Panc1 (cell line): ENCODE measurements around the gene TBC1D16. TPM values are rescaled to one million over a fixed set of nuclear protein-coding genes. Genes with fewer than 3 reads are reported as not detected.

Experiments
- ATAC-seq: fragments of 200-7000 bp; cut with Tn5 transposase; 2 replicates; pipeline ENCODE4 v1.9.1; 2020; ENCODE audit warnings: mild to moderate bottlenecking, moderate library complexity
- BruUV-seq: library from RNA; stranded (reverse); fragments of 400-500 nt; replicated peaks from 2 replicates; lab custom pipeline; 2021; lab: Mats Ljungman, UMichigan
- CTCF ChIA-PET: fragments of 300-600 bp; sonication (Branson Sonifier 250); formaldehyde crosslinking; loops from one replicate; lab custom pipeline; 2022; ENCODE audit warnings: antibody characterized with exemption; lab: Charles Lee
- POLR2A ChIA-PET: fragments of 300-600 bp; sonication (Branson Sonifier 250); formaldehyde crosslinking; loops from one replicate; lab custom pipeline; 2022; ENCODE audit warnings: antibody characterized with exemption; lab: Charles Lee
- DNase-seq: peaks from one replicate; pipeline ENCODE4 v3.0.0-alpha.2; 2010; ENCODE audit warnings: low read depth, low spot score
- H3K27ac ChIP-seq: 2 replicates; pipeline ENCODE4 v1.5.1; 2011; ENCODE audit warnings: mild to moderate bottlenecking, low read length, inconsistent platforms
- H3K27me3 ChIP-seq: fragments of 200-500 bp; sonication (Bioruptor generic); 2 replicates; pipeline ENCODE4 v1.6.0; 2014; ENCODE audit warnings: low read length, inconsistent platforms; ENCODE audit not compliant: control insufficient read depth, insufficient read depth
- H3K36me3 ChIP-seq: fragments of 200-500 bp; sonication (Bioruptor generic); 2 replicates; pipeline ENCODE4 v1.5.1; 2014; ENCODE audit warnings: inconsistent platforms, mild to moderate bottlenecking, low read length, moderate library complexity; ENCODE audit not compliant: control insufficient read depth, insufficient read depth
- H3K4me1 ChIP-seq: 2 replicates; pipeline ENCODE4 v1.5.1; 2011; ENCODE audit warnings: inconsistent platforms, mild to moderate bottlenecking, low read length, moderate library complexity; ENCODE audit not compliant: control insufficient read depth, insufficient read depth
- H3K4me3 ChIP-seq, 2 experiments: 2 replicates each; pipeline ENCODE4 v1.5.1; 2011 to 2012; ENCODE audit warnings: low read depth in 2 of 2, low read length in 2 of 2, mild to moderate bottlenecking in 2 of 2, inconsistent platforms in 1 of 2, moderate library complexity in 1 of 2
- H3K9me3 ChIP-seq: fragments of 200-500 bp; sonication (Bioruptor generic); 2 replicates; pipeline ENCODE4 v1.5.1; 2014; ENCODE audit warnings: low read depth, mild to moderate bottlenecking, inconsistent platforms, low read length, moderate library complexity; ENCODE audit not compliant: control insufficient read depth, insufficient read depth
- POLR2AphosphoS5 ChIP-seq: IDR thresholded peaks from 2 replicates; pipeline ENCODE4 v1.6.1; 2012; ENCODE audit warnings: mild to moderate bottlenecking, low read depth, low read length, moderate library complexity
- SIN3A ChIP-seq: IDR thresholded peaks from 2 replicates; pipeline ENCODE4 v1.6.1; 2012; ENCODE audit warnings: low read depth, mild to moderate bottlenecking, low read length, moderate library complexity, borderline replicate concordance; ENCODE audit not compliant: insufficient read depth
- TCF7L2 ChIP-seq: IDR thresholded peaks from 2 replicates; pipeline ENCODE4 v1.6.1; 2011; ENCODE audit warnings: mild to moderate bottlenecking, low read depth, low read length, inconsistent platforms
- in situ Hi-C: cut with HindIII; loops from 2 replicates; pipeline ENCODE4 v1.10.0; 2016; ENCODE audit warnings: low sequenced_read_pairs, low pct_unique_long_range_greater_than_20kb
- intact Hi-C: fragments of 100-400 bp; cut with micrococcal nuclease; formaldehyde crosslinking; loops from one replicate; pipeline ENCODE4 v1.10.0; 2022; ENCODE audit not compliant: unreplicated experiment
- total RNA-seq: library from RNA; stranded (reverse); gene quantifications from one replicate; pipeline ENCODE4 v1.2.1, GENCODE V29; 2021; ENCODE audit not compliant: unreplicated experiment
- TF ChIP-seq, protein P1 (sequence below): fragments of 450-650 bp; IDR thresholded peaks from 2 replicates; pipeline ENCODE4 v1.5.1; 2017; ENCODE audit warnings: mild to moderate bottlenecking
- TF ChIP-seq, protein P2 (sequence below), 2 experiments: IDR thresholded peaks; 2 replicates each; pipeline ENCODE4 v1.6.1; 2011 to 2012; ENCODE audit warnings: low read depth in 2 of 2, control low read depth in 1 of 2, low read length in 1 of 2, mild to moderate bottlenecking in 1 of 2, moderate library complexity in 1 of 2; ENCODE audit not compliant: insufficient read depth in 1 of 2

Gene TBC1D16
- total RNA-seq, 1 experiment from 2014 or later: 41.6 TPM

DNA sequence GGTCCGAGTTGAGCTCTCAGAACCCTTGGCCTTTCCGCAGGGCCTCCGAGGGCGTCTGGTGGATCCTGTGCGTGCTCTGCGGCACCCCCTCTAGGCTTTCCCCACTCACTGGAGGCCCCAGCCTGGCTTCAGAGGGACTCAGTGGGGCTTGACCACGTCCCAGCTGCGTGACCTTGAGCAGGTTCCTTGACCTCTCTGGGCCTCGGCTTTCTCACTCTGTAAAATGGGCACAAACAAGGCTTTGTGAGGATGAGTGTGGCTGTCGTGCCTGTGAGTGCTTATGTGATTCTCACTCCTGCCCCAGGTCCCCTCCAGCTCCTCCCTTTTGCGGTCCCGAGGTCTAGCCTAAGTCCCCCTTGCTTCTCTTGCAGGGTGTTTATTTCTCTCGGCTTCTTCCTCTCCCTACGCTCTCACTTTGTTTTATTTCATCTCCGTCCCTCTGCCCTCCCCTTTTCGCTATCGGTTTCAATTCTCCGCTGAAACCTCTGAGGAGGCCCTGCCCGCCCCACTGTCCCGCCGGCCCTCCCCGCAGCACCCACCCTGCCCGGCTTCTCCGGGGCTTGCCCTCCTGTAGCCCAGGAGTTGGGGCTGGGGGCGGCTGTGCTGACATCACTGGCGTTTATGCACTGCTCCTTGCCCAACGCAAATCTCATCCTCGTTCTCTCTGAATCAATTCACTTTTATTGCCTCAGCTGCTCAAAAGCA lies 114.1 kb downstream of the TBC1D16 start:
- Histone ChIP-seq H3K27me3 (no peaks in the 10 kb centered on the region), H3K4me3 (no peak overlapping the region), H3K4me1 (peaks cover 28% of the 10 kb centered on the region), H3K27ac (no peak overlapping the region), H3K9me3 (no peaks in the 10 kb centered on the region), H3K36me3 (no peaks in the 10 kb centered on the region)
- BruUV-seq: no TSS peak
- intact Hi-C loops (no loop called here), in situ Hi-C loops (no loop called here)
- ATAC-seq (no peak), DNase-seq (no peak)
- no peak for TF ChIP-seq POLR2AphosphoS5
- ChIA-PET POLR2A (no interaction called here), CTCF (no interaction called here)

DNA sequence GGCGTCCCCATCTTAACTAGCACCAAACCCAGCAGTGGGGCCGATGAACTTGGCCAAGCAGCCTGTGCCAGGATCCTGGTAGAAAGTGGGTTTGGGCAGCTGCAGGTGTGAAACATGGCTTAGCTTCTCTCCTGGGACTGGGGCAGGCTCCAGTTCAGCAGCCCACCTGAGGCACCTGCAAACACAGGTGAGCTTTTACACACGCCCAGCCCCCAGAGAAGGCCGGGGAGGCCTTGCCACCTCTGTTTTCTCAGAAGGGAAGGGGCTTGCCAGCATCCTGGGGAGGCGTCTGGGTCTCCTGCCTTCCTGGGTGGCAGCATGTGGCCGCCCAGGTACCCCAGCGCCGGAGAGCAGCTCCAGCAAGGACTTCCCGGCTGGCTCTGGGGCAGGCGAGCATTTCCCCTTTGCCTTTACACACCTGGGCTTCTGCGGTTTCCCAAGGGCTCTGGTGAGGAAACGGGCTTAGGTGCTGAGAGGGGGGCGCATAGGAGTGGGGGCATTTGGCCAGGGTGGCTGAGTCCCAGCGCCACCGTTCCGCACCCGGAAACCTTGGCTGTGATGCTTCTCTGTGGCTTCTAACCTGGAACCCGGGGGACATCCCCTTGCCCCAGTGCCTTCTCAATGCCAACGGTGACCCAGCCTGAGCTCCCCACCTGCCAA lies 114.8 kb downstream of the TBC1D16 start:
- TF ChIP-seq SIN3A: no peak
- ChIA-PET POLR2A (no interaction called here), CTCF (no interaction called here)
- in situ Hi-C loops: no loop called here
- H3K4me1 ChIP-seq: peaks cover 34% of the 10 kb centered on the region
- BruUV-seq: no TSS peak
- DNase-seq (no peak), ATAC-seq (no peak)
- H3K9me3 ChIP-seq: no peaks in the 10 kb centered on the region
- H3K4me3 ChIP-seq: no peak overlapping the region
- intact Hi-C loops: no loop called here
- H3K27ac ChIP-seq: no peak overlapping the region
- no peaks in the 10 kb centered on the region for H3K36me3 ChIP-seq
- no peaks in the 10 kb centered on the region for H3K27me3 ChIP-seq

DNA sequence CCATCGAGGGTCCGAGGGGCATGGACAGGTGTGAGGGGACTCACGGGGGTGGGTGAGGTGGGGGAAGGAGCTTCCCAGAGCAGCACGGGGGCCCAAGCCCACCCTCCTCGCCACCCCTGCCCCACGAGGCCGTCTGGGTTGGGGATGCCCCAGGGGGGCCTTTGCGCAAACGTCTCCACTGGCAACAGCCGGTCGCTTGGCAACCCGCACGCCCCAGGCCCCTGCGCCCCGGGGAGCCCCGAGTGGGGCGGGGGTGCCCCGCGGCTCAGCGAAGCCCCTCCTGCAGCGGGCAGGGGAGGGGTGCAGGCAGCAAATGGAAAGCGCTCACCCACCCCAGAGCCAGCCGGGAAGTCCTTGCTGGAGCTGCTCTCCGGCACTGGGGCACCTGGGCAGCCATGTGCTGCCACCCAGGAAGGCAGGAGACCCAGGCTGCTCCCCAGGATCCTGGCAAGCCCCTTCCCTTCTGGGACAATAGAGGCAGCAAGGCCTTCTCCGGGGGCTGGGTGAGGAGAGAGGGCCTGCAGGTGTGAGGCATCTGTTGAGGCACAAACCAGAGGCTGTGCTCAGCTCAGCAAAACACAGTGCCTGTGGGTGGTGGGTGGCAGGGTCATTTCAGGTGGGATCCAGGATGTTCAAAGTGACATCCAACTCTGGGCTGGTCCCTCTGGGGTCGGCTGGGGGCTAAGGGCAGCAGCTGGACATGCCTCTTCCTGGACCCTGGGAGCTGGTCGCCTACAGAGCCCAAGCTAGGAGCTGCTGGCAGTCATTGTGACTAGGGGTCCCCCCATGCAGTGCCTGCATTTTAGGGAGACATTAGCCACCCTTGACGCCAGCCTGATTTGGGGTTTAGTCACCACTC lies 115.6 kb downstream of the TBC1D16 start:
- Histone ChIP-seq H3K4me1 (peaks cover 31% of the 10 kb centered on the region), H3K36me3 (no peaks in the 10 kb centered on the region), H3K4me3 (no peak overlapping the region), H3K27me3 (no peaks in the 10 kb centered on the region), H3K27ac (no peak overlapping the region), H3K9me3 (no peaks in the 10 kb centered on the region)
- intact Hi-C loops: loop anchor here (10.0 kb wide), 1 partner anchor 75 kb away; no protein-coding TSS in a partner anchor
- DNase-seq (no peak), ATAC-seq (no peak)
- no TSS peak for BruUV-seq
- POLR2A ChIA-PET: interaction anchor here (0.5 to 0.7 kb wide), 3 partner anchors 127 to 359 kb away, joined by 3 to 8 read pairs (median 7); no protein-coding TSS in a partner anchor
- TF ChIP-seq, protein P1, sequence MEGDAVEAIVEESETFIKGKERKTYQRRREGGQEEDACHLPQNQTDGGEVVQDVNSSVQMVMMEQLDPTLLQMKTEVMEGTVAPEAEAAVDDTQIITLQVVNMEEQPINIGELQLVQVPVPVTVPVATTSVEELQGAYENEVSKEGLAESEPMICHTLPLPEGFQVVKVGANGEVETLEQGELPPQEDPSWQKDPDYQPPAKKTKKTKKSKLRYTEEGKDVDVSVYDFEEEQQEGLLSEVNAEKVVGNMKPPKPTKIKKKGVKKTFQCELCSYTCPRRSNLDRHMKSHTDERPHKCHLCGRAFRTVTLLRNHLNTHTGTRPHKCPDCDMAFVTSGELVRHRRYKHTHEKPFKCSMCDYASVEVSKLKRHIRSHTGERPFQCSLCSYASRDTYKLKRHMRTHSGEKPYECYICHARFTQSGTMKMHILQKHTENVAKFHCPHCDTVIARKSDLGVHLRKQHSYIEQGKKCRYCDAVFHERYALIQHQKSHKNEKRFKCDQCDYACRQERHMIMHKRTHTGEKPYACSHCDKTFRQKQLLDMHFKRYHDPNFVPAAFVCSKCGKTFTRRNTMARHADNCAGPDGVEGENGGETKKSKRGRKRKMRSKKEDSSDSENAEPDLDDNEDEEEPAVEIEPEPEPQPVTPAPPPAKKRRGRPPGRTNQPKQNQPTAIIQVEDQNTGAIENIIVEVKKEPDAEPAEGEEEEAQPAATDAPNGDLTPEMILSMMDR: no peak
- TF ChIP-seq TCF7L2: no peak
- TF ChIP-seq SIN3A: no peak
- no peak for TF ChIP-seq POLR2AphosphoS5
- TF ChIP-seq, protein P2, sequence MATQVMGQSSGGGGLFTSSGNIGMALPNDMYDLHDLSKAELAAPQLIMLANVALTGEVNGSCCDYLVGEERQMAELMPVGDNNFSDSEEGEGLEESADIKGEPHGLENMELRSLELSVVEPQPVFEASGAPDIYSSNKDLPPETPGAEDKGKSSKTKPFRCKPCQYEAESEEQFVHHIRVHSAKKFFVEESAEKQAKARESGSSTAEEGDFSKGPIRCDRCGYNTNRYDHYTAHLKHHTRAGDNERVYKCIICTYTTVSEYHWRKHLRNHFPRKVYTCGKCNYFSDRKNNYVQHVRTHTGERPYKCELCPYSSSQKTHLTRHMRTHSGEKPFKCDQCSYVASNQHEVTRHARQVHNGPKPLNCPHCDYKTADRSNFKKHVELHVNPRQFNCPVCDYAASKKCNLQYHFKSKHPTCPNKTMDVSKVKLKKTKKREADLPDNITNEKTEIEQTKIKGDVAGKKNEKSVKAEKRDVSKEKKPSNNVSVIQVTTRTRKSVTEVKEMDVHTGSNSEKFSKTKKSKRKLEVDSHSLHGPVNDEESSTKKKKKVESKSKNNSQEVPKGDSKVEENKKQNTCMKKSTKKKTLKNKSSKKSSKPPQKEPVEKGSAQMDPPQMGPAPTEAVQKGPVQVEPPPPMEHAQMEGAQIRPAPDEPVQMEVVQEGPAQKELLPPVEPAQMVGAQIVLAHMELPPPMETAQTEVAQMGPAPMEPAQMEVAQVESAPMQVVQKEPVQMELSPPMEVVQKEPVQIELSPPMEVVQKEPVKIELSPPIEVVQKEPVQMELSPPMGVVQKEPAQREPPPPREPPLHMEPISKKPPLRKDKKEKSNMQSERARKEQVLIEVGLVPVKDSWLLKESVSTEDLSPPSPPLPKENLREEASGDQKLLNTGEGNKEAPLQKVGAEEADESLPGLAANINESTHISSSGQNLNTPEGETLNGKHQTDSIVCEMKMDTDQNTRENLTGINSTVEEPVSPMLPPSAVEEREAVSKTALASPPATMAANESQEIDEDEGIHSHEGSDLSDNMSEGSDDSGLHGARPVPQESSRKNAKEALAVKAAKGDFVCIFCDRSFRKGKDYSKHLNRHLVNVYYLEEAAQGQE (IDR thresholded peaks at IDR 0.05; ENCODE audit: insufficient read depth in 1 of 2, low read depth in 2 of 2, low read length in 1 of 2): no peak
- CTCF ChIA-PET: interaction anchor here (0.6 kb wide), 1 partner anchor 144 kb away, joined by 3 read pairs; no protein-coding TSS in a partner anchor
- in situ Hi-C loops: no loop called here
